Astrocyte of the cerebellum (primary cell): ENCODE measurements around the gene PRKAG3.

Source experiments
- DNase-seq: peaks from one replicate; pipeline ENCODE4 v3.0.0-alpha.2; 2011; ENCODE audit warnings: low read depth
- H3K4me3 ChIP-seq: 2 replicates; pipeline ENCODE4 v1.5.1; 2011; ENCODE audit warnings: mild to moderate bottlenecking, low read depth, low read length, moderate library complexity
- CTCF ChIP-seq: IDR thresholded peaks from 2 replicates; pipeline ENCODE4 v1.5.1; 2012; ENCODE audit warnings: low read length, low read depth, moderate library complexity, mild to moderate bottlenecking; ENCODE audit errors: missing control alignments
- in situ Hi-C: cut with HindIII; loops from 2 replicates; pipeline ENCODE4 v1.10.0; 2017; ENCODE audit warnings: low sequenced_read_pairs

The PRKAG3 gene

GRCh38 chr2:218804817-218805216, 26.8 kb downstream of the PRKAG3 start:
- no peak overlapping the region for H3K4me3 ChIP-seq
- no peak for TF ChIP-seq CTCF
- no peak for DNase-seq
- in situ Hi-C loops = no loop called here

DNA sequence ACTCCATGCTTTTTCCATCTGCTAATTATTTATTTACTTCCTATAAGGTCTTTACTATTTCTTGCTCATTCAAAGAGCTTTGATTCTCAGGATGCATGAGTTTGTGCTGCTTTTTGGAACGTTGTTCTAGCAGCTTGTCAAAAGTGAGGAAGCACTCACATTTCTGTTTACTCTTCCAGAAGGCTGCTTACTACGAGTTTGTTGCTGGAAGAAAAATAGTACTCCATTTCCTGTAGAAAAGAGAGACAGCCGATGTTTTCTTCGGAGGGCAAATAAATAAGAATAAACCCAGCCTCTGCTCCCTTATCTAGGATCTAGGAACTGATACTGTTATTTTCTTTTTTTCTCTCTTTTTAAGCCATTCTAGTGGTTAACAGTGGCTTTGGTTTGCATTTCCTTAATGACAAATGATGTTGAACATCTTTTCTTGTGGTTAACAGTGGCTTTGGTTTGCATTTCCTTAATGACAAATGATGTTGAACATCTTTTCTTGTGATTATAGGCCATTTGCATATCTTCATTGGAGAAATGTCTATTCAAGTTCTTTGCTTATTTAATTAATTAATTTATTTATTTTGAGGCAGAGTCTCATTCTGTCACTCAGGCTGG, 29.1 kb downstream of the PRKAG3 start:
- no peak for DNase-seq

GRCh38 chr2:218799990-218800389, 31.6 kb downstream of the PRKAG3 start:
- TF ChIP-seq CTCF = no peak
- no peak overlapping the region for H3K4me3 ChIP-seq
- no peak for DNase-seq
- in situ Hi-C loops = no loop called here

More for the DNA sequence above, 29.1 kb downstream of the PRKAG3 start:
- in situ Hi-C loops = no loop called here
- TF ChIP-seq CTCF = no peak
- no peak overlapping the region for H3K4me3 ChIP-seq

- TF ChIP-seq CTCF = no peak
- no peak overlapping the region for H3K4me3 ChIP-seq
- in situ Hi-C loops = no loop called here
- no peak for DNase-seq
Measured at GRCh38 chr2:218798767-218799504, 32.7 kb downstream of the PRKAG3 start.

DNA sequence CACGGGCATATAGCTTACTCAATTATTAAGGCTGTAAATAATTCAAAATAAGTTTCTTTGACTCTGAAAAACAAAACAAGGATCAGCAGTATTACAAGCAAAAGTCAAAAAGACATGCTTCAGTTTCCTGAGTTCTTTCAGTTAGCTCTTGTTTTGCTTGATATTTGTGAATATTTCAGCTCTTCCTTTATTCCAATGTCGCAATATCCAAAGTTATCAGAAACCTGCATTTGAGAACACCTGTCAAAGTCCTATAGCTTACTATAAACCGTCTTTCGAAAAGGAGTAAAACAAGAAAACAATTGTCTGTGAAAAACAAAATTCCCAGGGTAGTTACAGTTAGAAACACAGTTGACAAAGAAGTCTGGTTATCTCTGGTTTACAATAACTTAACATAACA, 34.9 kb downstream of the PRKAG3 start:
- in situ Hi-C loops = no loop called here
- DNase-seq = no peak
- H3K4me3 ChIP-seq = no peak overlapping the region
- no peak for TF ChIP-seq CTCF

DNA sequence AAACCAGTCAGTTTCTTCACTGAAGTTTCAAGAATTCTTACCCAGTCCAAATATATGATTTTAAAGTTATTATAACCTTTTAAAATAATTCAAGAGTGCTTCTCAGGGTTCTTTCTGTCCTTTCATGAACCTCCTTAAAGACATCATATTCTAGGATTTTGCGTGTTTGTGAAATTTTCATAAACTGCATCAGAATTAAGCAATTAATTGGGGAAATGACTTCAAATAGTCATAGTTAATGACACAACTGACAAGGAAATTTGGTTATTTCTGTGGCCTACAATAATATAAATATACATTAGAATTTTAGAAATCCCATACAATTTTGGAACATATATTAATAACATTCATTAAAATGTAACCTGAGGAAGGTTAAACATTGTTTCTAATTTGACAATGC, 39.2 kb downstream of the PRKAG3 start:
- no peak overlapping the region for H3K4me3 ChIP-seq
- no peak for DNase-seq
- TF ChIP-seq CTCF = no peak
- in situ Hi-C loops = no loop called here
